ENCODE measurements around the gene NTSR1. TPM values are rescaled to one million over a fixed set of nuclear protein-coding genes. Genes with fewer than 3 reads are reported as not detected.

Gene NTSR1
- polyA plus RNA-seq, 3 donors: 0.35 to 2.5 (median 0.40) TPM

GRCh38 chr20:62732031-62732760 lies 23.6 kb downstream of the NTSR1 start:
- WGBS (ENCODE audit: insufficient coverage): 10% methylated on average over 6 of the region's 13 CpGs
- H3K79me2 ChIP-seq (ENCODE audit: insufficient read depth, low read length): peaks cover 9% of the 10 kb centered on the region
- no peak overlapping the region for H3K9ac ChIP-seq (ENCODE audit: insufficient read depth, low read length, poor library complexity, severe bottlenecking)
- H3K4me2 ChIP-seq (replicated peaks; ENCODE audit: extremely low read depth, low read length, poor library complexity, severe bottlenecking): peak overlapping the region; percentile 9
- H3K4me1 ChIP-seq (ENCODE audit: control insufficient read depth in 1 of 2, insufficient read depth in 2 of 2, low read length in 2 of 2): peaks cover 70 to 92% of the 10 kb centered on the region in 2 donors
- TF ChIP-seq CTCF (IDR thresholded peaks at IDR 0.05): no peak
- peaks cover 87% of the 10 kb centered on the region for H3K4me1 Mint-ChIP-seq
- no peaks in the 10 kb centered on the region for H3K27me3 ChIP-seq (ENCODE audit: control insufficient read depth in 2 of 2, insufficient read depth in 2 of 2, low read length in 2 of 2)
- peaks cover 1 to 6% (median 2%) of the 10 kb centered on the region in 3 donors for H3K27me3 Mint-ChIP-seq (ENCODE audit: low read depth in 3 of 3)
- no peak overlapping the region for H3K4me3 ChIP-seq (replicated peaks in 1 of 3; ENCODE audit: low read depth in 2 of 3, low read length in 3 of 3)
- no peaks in the 10 kb centered on the region for H3K9me3 Mint-ChIP-seq
- no peak overlapping the region for H2AFZ ChIP-seq (ENCODE audit: insufficient read depth, low read depth, low read length, poor library complexity, severe bottlenecking)
- no peak overlapping the region for H3K4me3 Mint-ChIP-seq
- peak overlapping the region in 6 of 7 donors; percentile 33 to 91 (median 60) for H3K27ac Mint-ChIP-seq
- H4K20me1 ChIP-seq (ENCODE audit: insufficient read depth, low read length): no peaks in the 10 kb centered on the region
- no peaks in the 10 kb centered on the region for H3K9me3 ChIP-seq (replicated peaks in 1 of 2; ENCODE audit: control insufficient read depth in 1 of 2, insufficient read depth in 1 of 2, low read length in 2 of 2)
- H3K27ac ChIP-seq (ENCODE audit: low read depth in 1 of 2, low read length in 2 of 2): peak overlapping the region in 1 of 2 donors; percentile 61
- H3K36me3 Mint-ChIP-seq: peaks cover 6 to 14% of the 10 kb centered on the region in 2 donors
- DNase-seq: peak in 2 of 3 donors; percentile 73 to 78
- intact Hi-C loops (cut with micrococcal nuclease): loop anchor here in 1 of 2 donors (2.0 to 5.0 kb wide), 2 partner anchors 21 to 55 kb away; no protein-coding TSS in a partner anchor
- no peaks in the 10 kb centered on the region for H3K36me3 ChIP-seq (replicated peaks in 1 of 2; ENCODE audit: control insufficient read depth in 1 of 2, insufficient read depth in 2 of 2, low read length in 2 of 2)

- H3K36me3 ChIP-seq (replicated peaks in 1 of 2; ENCODE audit: control insufficient read depth in 1 of 2, insufficient read depth in 2 of 2, low read length in 2 of 2): no peaks in the 10 kb centered on the region
- Mint-ChIP-seq H3K4me3 (no peak overlapping the region), H3K9me3 (no peaks in the 10 kb centered on the region), H3K27ac (peak overlapping the region in 4 of 7 donors; percentile 33 to 91 (median 85)), H3K27me3 (ENCODE audit: low read depth in 3 of 3) (peaks cover 0 to 6% (median 1%) of the 10 kb centered on the region in 3 donors), H3K36me3 (peaks cover 8 to 18% of the 10 kb centered on the region in 2 donors), H3K4me1 (peaks cover 81% of the 10 kb centered on the region)
- intact Hi-C loops (cut with micrococcal nuclease): loop anchor here in 1 of 2 donors (2.0 to 5.0 kb wide), 2 partner anchors 22 to 56 kb away; no protein-coding TSS in a partner anchor
- peak overlapping the region; percentile 9 for H3K4me2 ChIP-seq (replicated peaks; ENCODE audit: extremely low read depth, low read length, poor library complexity, severe bottlenecking)
- H3K4me1 ChIP-seq (ENCODE audit: control insufficient read depth in 1 of 2, insufficient read depth in 2 of 2, low read length in 2 of 2): peaks cover 62 to 90% of the 10 kb centered on the region in 2 donors
- no peak for DNase-seq
- H3K27ac ChIP-seq (ENCODE audit: low read depth in 1 of 2, low read length in 2 of 2): peak overlapping the region in 1 of 2 donors; percentile 61
- H3K79me2 ChIP-seq (ENCODE audit: insufficient read depth, low read length): peaks cover 5% of the 10 kb centered on the region
- no peaks in the 10 kb centered on the region for H4K20me1 ChIP-seq (ENCODE audit: insufficient read depth, low read length)
- H3K4me3 ChIP-seq (replicated peaks in 1 of 3; ENCODE audit: low read depth in 2 of 3, low read length in 3 of 3): no peak overlapping the region
- no peak overlapping the region for H2AFZ ChIP-seq (ENCODE audit: insufficient read depth, low read depth, low read length, poor library complexity, severe bottlenecking)
- H3K27me3 ChIP-seq (ENCODE audit: control insufficient read depth in 2 of 2, insufficient read depth in 2 of 2, low read length in 2 of 2): no peaks in the 10 kb centered on the region
- H3K9ac ChIP-seq (ENCODE audit: insufficient read depth, low read length, poor library complexity, severe bottlenecking): no peak overlapping the region
- no peak for TF ChIP-seq CTCF (IDR thresholded peaks at IDR 0.05)
- no peaks in the 10 kb centered on the region for H3K9me3 ChIP-seq (replicated peaks in 1 of 2; ENCODE audit: control insufficient read depth in 1 of 2, insufficient read depth in 1 of 2, low read length in 2 of 2)
- 83% methylated on average over 27 of the region's 27 CpGs for WGBS (ENCODE audit: insufficient coverage)
Observed at GRCh38 chr20:62732842-62733525, 24.3 kb downstream of the NTSR1 start.
